ENCODE data around the gene AFAP1. TPM values are rescaled to one million over a fixed set of nuclear protein-coding genes. Genes with fewer than 3 reads are reported as not detected.

AFAP1 gene
- total and polyA plus RNA-seq, 12 donors, result 2.9 to 8.9 (median 5.8) TPM

DNA sequence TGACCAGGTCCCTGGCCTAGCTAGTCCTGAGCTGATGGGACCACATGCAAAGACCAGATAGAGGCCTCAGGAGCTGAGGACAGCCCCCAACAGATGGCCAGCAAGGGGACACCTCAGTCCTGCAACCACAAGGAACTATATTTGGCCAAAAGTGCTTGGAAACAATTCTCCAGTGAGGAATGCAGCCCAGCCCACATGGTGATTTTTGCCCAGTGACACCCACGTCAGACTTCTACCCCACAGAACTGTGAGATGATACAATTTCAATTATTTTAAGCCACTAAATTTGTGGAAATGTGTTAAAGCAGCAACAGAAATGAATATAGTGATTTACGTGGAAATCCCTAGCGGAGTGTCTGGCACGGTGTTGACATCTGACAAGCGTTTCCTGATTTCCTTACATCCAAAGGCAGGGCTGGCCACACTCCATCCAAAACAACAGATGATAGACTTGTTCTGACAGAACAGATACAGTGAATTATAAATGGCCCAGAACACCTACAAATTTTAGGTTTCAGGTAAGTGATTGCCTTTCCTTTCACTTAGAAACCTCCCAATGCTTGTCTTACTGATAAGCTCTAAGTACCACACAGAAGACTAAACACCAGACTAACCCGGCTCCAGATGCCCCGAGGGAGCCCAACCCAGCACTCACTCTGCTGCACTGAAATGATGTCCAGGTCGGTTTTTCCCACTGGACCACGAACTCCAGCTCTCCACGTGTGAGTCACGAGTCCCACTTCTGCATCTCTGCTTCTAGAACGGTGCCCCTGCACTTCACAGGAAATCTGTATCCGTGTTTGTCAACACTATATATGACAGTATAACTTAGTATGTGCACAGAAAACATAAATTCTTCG is 5.8 kb downstream of the AFAP1 start:
- Histone ChIP-seq H3K4me1 (peaks cover 0 to 44% (median 19%) of the 10 kb centered on the region in 9 donors), H3K9me3 (peaks cover 0 to 15% (median 0%) of the 10 kb centered on the region in 11 donors), H3K4me3 (no peak overlapping the region), H3K27ac (no peak overlapping the region), H3K36me3 (peaks cover 0 to 4% (median 0%) of the 10 kb centered on the region in 9 donors), H3K27me3 (peaks cover 0 to 16% (median 0%) of the 10 kb centered on the region in 7 donors)
- intact Hi-C loops (cut with DNase I), result loop anchor here in 3 of 10 donors (5.0 to 10.0 kb wide), 4 partner anchors 33 to 129 kb away; no protein-coding TSS in a partner anchor
- ATAC-seq, result no peak
- DNase-seq, result no peak
- 59 to 64% methylated on average over 14 of the region's 14 CpGs for WGBS, 2 donors
- TF ChIP-seq, protein P1, sequence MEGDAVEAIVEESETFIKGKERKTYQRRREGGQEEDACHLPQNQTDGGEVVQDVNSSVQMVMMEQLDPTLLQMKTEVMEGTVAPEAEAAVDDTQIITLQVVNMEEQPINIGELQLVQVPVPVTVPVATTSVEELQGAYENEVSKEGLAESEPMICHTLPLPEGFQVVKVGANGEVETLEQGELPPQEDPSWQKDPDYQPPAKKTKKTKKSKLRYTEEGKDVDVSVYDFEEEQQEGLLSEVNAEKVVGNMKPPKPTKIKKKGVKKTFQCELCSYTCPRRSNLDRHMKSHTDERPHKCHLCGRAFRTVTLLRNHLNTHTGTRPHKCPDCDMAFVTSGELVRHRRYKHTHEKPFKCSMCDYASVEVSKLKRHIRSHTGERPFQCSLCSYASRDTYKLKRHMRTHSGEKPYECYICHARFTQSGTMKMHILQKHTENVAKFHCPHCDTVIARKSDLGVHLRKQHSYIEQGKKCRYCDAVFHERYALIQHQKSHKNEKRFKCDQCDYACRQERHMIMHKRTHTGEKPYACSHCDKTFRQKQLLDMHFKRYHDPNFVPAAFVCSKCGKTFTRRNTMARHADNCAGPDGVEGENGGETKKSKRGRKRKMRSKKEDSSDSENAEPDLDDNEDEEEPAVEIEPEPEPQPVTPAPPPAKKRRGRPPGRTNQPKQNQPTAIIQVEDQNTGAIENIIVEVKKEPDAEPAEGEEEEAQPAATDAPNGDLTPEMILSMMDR (IDR thresholded peaks at IDR 0.05), result no peak

DNA sequence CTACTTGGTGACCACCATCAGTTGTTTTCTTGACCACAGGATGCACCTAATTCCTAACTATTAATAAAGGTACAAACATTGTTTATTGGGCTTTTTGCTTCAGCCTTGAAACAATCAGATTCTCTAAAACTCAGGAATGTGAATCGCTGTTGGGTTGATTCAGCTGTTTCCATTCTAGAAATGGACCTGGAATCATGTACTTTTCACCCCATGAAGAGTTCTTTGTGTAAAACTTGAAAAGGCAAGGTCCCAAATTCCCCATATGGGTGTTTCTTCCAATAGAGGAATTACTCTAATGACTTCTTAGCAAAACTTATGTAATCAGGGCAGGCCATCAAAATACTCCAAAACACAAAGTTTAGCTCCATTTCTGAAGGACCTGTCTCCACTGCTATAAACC is 7.4 kb downstream of the AFAP1 start:
- Histone ChIP-seq H3K27me3 (peaks cover 0 to under 1% (median 0%) of the 10 kb centered on the region in 7 donors), H3K27ac (no peak overlapping the region), H3K4me3 (no peak overlapping the region), H3K9me3 (peaks cover 0 to 15% (median 0%) of the 10 kb centered on the region in 11 donors), H3K4me1 (peaks cover 0 to 34% (median 11%) of the 10 kb centered on the region in 9 donors), H3K36me3 (peaks cover 0 to 4% (median 0%) of the 10 kb centered on the region in 9 donors)
- intact Hi-C loops (cut with DNase I), result loop anchor here in 3 of 10 donors (5.0 to 10.0 kb wide), 4 partner anchors 35 to 127 kb away; no protein-coding TSS in a partner anchor
- 82 to 90% methylated on average over 1 of the region's 1 CpG for WGBS, 2 donors
- TF ChIP-seq, protein P1 (IDR thresholded peaks at IDR 0.05), result no peak
- DNase-seq (no peak), ATAC-seq (no peak)

DNA sequence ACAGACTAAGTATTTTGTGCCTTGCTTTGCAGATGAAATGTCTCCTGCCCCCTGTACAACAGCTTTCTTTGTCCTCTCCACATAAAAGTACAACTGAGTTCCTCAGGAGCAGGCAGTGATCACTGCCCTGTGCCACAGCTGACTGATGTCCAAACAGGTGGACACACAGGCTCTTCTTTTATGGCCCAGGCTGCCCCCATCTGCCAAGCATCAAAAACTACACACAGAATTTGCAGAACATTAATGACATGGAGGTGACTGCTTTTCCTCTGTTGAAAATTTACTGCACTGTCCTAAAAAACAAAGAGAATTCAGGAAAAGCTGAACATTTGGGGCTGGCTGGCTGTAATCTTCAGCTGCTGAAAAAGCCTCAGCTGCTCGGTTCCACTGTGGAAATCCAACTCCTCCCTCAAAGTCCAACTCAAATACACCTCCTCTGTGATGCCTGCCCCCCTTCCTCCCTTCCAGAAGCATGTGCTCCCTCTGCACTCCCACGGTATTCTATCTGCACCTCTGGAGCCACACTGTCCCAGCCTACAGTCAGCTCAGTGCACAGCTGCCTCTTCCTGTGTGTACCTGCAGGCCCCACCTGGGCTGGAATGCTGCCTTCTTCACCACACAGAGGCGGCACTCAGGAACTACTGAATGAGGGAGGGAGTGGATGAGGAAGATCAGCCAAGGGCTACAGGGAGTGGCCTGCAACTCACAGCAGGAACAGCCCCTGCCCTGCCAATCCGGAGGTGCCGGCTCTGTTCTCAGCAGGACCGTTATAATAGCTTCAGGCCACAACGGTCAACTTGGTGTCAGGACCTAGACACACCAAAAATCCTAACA is 10.3 kb downstream of the AFAP1 start:
- TF ChIP-seq, protein P1 (IDR thresholded peaks at IDR 0.05), result peak in 4 of 9 donors; percentile 15 to 39 (median 30)
- Histone ChIP-seq H3K27ac (peak overlapping the region in 1 of 10 donors; percentile 2), H3K36me3 (peaks cover 0 to 4% (median 0%) of the 10 kb centered on the region in 9 donors), H3K27me3 (no peaks in the 10 kb centered on the region), H3K9me3 (peaks cover 0 to 14% (median 0%) of the 10 kb centered on the region in 11 donors), H3K4me3 (no peak overlapping the region), H3K4me1 (peaks cover 0 to 28% (median 11%) of the 10 kb centered on the region in 9 donors)
- no peak for DNase-seq
- intact Hi-C loops (cut with DNase I), result loop anchor here in 1 of 10 donors (5.0 kb wide), 1 partner anchor 127 kb away; no protein-coding TSS in a partner anchor
- 32 to 33% methylated on average over 7 of the region's 7 CpGs for WGBS, 2 donors
- peak in 5 of 8 donors; percentile 43 to 69 (median 55) for ATAC-seq

DNA sequence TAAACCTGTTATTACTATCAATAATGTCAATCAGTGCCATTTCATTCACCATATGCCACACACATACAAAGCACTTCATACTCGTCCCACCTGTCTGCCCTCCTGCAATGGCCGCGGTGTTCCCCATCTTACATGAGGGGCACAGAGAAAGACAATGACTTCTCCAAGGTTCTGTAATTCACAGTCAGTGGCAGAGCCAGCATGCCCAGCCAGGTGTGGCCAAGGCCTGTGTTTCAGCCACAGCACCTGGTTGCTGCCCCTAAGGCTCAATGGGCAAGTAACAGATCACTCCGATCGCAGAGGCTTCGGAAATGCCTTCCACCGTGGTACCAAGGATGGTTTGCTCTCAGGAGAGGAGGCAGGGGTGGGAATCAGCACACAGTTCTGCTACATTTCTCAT is 10.9 kb downstream of the AFAP1 start:
- intact Hi-C loops (cut with DNase I), result loop anchor here in 1 of 10 donors (5.0 kb wide), 1 partner anchor 126 kb away; no protein-coding TSS in a partner anchor
- WGBS, 2 donors, result 86 to 95% methylated on average over 7 of the region's 7 CpGs
- Histone ChIP-seq H3K9me3 (peaks cover 0 to 8% (median 0%) of the 10 kb centered on the region in 11 donors), H3K27me3 (no peaks in the 10 kb centered on the region), H3K4me3 (no peak overlapping the region), H3K4me1 (peaks cover 0 to 33% (median 15%) of the 10 kb centered on the region in 9 donors), H3K36me3 (peaks cover 0 to 3% (median 0%) of the 10 kb centered on the region in 9 donors), H3K27ac (no peak overlapping the region)
- ATAC-seq, result no peak
- no peak for DNase-seq
- TF ChIP-seq, protein P1 (IDR thresholded peaks at IDR 0.05), result no peak
